Loucy (cell line): Measurements from ENCODE around the gene RAD23B.

Experiments
- H2AFZ ChIP-seq: fragments of 200-600 bp; sonication (generic); 2 replicates; pipeline ENCODE4 v1.6.0; 2016; ENCODE audit warnings: antibody characterized with exemption, mild to moderate bottlenecking, low read length, moderate library complexity
- H3F3A ChIP-seq: fragments of 200-600 bp; 2 replicates; pipeline ENCODE4 v1.6.0; 2016; ENCODE audit warnings: antibody characterized with exemption, low read depth, mild to moderate bottlenecking
- H3K27me3 ChIP-seq: fragments of 200-600 bp; sonication (generic); 2 replicates; pipeline ENCODE4 v1.6.1; 2014; ENCODE audit warnings: low read length, mild to moderate bottlenecking; ENCODE audit not compliant: insufficient read depth, poor library complexity, severe bottlenecking
- H3K36me3 ChIP-seq: fragments of 200-600 bp; sonication (generic); 2 replicates; pipeline ENCODE4 v1.6.1; 2016; ENCODE audit warnings: low read length; ENCODE audit not compliant: insufficient read depth
- H3K4me1 ChIP-seq: fragments of 200-600 bp; sonication (generic); 2 replicates; pipeline ENCODE4 v1.5.1; 2014; ENCODE audit warnings: low read length, mild to moderate bottlenecking; ENCODE audit not compliant: insufficient read depth, poor library complexity, severe bottlenecking
- H3K4me2 ChIP-seq: fragments of 200-600 bp; sonication (generic); 2 replicates; pipeline ENCODE4 v1.6.0; 2014; ENCODE audit warnings: antibody characterized with exemption, low read length, low read depth, mild to moderate bottlenecking; ENCODE audit not compliant: poor library complexity, severe bottlenecking
- H3K4me3 ChIP-seq: fragments of 200-600 bp; sonication (generic); 2 replicates; pipeline ENCODE4 v1.5.1; 2014; ENCODE audit warnings: low read length, mild to moderate bottlenecking, mixed read lengths; ENCODE audit not compliant: poor library complexity, severe bottlenecking
- H3K79me2 ChIP-seq: fragments of 200-600 bp; sonication (generic); 2 replicates; pipeline ENCODE4 v1.6.1; 2014; ENCODE audit warnings: low read length; ENCODE audit not compliant: insufficient read depth
- H3K9ac ChIP-seq: fragments of 200-600 bp; sonication (generic); 2 replicates; pipeline ENCODE4 v1.6.0; 2014; ENCODE audit warnings: mild to moderate bottlenecking, low read depth, low read length, moderate library complexity; ENCODE audit not compliant: poor library complexity, severe bottlenecking
- H3K9me2 ChIP-seq: fragments of 200-600 bp; sonication (generic); replicated peaks from 2 replicates; pipeline ENCODE4 v1.6.1; 2016; ENCODE audit warnings: low read depth, low read length, mixed read lengths
- H3K9me3 ChIP-seq: fragments of 200-600 bp; sonication (generic); 2 replicates; pipeline ENCODE4 v1.6.1; 2014; ENCODE audit warnings: mild to moderate bottlenecking, antibody characterized with exemption, low read length, low read depth; ENCODE audit not compliant: insufficient read depth
- H4K20me1 ChIP-seq: fragments of 200-600 bp; sonication (generic); 2 replicates; pipeline ENCODE4 v1.6.0; 2014; ENCODE audit warnings: antibody characterized with exemption, low read length, mild to moderate bottlenecking; ENCODE audit not compliant: insufficient read depth, poor library complexity, severe bottlenecking
- EZH2phosphoT487 ChIP-seq: fragments of 200-600 bp; IDR thresholded peaks from 2 replicates; pipeline ENCODE4 v1.6.1; 2018; ENCODE audit warnings: antibody characterized with exemption, mild to moderate bottlenecking, moderate library complexity, borderline replicate concordance
- TF ChIP-seq, protein P1 (sequence below): fragments of 200-600 bp; sonication (generic); conservative IDR thresholded peaks from 2 replicates; pipeline ENCODE4 v1.5.1; 2014; ENCODE audit warnings: mild to moderate bottlenecking, antibody characterized with exemption, low read length

The RAD23B gene

DNA sequence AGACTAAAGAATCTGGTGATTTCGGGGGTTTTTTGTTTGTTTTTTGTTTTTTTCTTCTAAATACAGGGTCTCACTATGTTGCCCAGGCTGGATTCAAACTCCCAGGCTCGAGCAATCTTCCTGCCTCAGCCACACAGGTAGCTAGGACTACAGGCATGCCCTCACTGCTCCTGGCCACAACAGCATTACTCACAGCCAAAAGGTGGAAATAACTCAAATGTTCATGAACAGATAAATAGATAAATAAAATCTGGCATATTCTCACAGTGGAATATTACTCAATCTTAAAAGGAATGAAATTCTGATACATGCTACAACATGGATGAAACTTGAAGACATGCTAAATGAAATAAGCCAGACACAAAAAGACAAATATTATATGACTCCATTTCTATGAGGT is 19.8 kb upstream of the RAD23B start:
- Histone ChIP-seq H3K4me2 (no peak overlapping the region), H2AFZ (no peak overlapping the region), H4K20me1 (no peaks in the 10 kb centered on the region), H3K9me2 (no peaks in the 10 kb centered on the region), H3K79me2 (no peaks in the 10 kb centered on the region), H3K36me3 (no peaks in the 10 kb centered on the region), H3K4me1 (no peaks in the 10 kb centered on the region), H3K4me3 (no peak overlapping the region), H3F3A (no peaks in the 10 kb centered on the region), H3K9me3 (no peaks in the 10 kb centered on the region), H3K9ac (no peak overlapping the region), H3K27me3 (no peaks in the 10 kb centered on the region)
- TF ChIP-seq, protein P1, sequence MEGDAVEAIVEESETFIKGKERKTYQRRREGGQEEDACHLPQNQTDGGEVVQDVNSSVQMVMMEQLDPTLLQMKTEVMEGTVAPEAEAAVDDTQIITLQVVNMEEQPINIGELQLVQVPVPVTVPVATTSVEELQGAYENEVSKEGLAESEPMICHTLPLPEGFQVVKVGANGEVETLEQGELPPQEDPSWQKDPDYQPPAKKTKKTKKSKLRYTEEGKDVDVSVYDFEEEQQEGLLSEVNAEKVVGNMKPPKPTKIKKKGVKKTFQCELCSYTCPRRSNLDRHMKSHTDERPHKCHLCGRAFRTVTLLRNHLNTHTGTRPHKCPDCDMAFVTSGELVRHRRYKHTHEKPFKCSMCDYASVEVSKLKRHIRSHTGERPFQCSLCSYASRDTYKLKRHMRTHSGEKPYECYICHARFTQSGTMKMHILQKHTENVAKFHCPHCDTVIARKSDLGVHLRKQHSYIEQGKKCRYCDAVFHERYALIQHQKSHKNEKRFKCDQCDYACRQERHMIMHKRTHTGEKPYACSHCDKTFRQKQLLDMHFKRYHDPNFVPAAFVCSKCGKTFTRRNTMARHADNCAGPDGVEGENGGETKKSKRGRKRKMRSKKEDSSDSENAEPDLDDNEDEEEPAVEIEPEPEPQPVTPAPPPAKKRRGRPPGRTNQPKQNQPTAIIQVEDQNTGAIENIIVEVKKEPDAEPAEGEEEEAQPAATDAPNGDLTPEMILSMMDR, result no peak
- TF ChIP-seq EZH2phosphoT487, result no peak

DNA sequence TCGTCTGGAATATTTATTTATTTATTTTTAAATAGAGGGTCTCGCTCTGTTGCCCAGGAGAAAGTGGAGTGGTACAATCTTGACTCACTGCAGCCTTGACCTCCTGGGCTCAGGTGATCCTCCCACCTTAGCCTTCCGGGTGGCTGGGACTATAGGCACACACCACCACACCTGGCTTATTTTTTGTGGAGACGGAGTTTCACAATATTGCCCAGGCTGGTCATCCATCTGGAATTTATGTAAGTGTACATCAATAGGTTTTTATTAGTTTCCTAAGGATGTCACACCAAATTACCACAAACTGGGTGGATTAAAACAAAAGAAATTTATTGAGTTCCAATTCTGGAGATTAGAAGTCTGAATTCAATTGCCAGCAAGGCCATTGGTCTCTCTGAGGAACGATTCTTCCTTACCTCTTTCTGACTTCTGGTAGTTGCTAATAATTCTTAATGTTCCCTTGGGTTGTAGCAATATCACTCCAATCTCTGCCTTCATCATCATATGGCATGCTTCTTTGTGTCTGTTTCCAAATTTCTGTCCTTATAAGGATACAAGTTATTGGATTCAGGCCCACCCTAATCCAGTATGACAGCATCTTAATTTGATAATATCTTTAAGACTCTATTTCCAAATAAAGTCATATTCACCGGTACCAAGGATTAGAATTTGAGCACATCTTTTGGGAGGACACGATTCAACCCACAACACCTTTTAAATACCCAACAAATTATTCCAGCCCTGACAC is 16.3 kb upstream of the RAD23B start:
- no peak for TF ChIP-seq EZH2phosphoT487
- TF ChIP-seq, protein P1, result no peak
- no peaks in the 10 kb centered on the region for H3K79me2 ChIP-seq
- no peak overlapping the region for H3K4me3 ChIP-seq
- no peaks in the 10 kb centered on the region for H3K9me2 ChIP-seq
- no peak overlapping the region for H3K4me2 ChIP-seq
- H3K36me3 ChIP-seq, result no peaks in the 10 kb centered on the region
- no peaks in the 10 kb centered on the region for H3K9me3 ChIP-seq
- no peaks in the 10 kb centered on the region for H4K20me1 ChIP-seq
- H2AFZ ChIP-seq, result no peak overlapping the region
- no peak overlapping the region for H3K9ac ChIP-seq
- H3K4me1 ChIP-seq, result no peaks in the 10 kb centered on the region
- no peaks in the 10 kb centered on the region for H3K27me3 ChIP-seq
- no peaks in the 10 kb centered on the region for H3F3A ChIP-seq

DNA sequence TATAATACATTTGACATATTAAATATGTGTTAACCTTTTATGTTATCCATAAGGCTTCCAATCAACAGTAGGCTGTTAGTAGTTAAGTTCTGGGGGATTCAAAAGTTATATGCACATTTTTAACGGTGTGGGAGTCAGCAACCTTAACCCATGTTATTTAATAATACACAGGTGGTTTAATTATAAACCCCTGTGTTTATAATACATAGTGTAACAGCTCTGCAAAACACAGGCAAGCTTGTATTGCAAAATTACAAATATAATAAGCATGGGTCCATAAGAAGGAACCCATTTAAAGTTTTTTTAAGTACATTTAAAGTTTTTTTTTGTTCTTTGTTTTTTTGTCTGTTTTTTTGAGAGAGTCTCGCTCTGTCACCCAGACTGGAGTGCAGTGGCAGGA is 14.5 kb upstream of the RAD23B start:
- Histone ChIP-seq H3K9me3 (no peaks in the 10 kb centered on the region), H3K27me3 (no peaks in the 10 kb centered on the region)

More for the DNA sequence above, 14.5 kb upstream of the RAD23B start:
- no peak overlapping the region for H3K4me2 ChIP-seq
- H3K9ac ChIP-seq, result no peak overlapping the region
- H3K4me1 ChIP-seq, result no peaks in the 10 kb centered on the region
- H3K79me2 ChIP-seq, result no peaks in the 10 kb centered on the region
- no peak overlapping the region for H3K4me3 ChIP-seq
- H3K36me3 ChIP-seq, result no peaks in the 10 kb centered on the region
- no peaks in the 10 kb centered on the region for H4K20me1 ChIP-seq
- no peaks in the 10 kb centered on the region for H3F3A ChIP-seq
- TF ChIP-seq, protein P1, result no peak
- no peak for TF ChIP-seq EZH2phosphoT487
- no peaks in the 10 kb centered on the region for H3K9me2 ChIP-seq
- no peak overlapping the region for H2AFZ ChIP-seq
